Breast epithelium (tissue), 4 donors: ENCODE data around the gene GNRH2. TPM values are rescaled to one million over a fixed set of nuclear protein-coding genes. Genes with fewer than 3 reads are reported as not detected.
"Not testable (repeated sequence)": the region's sequence is repeated elsewhere in the genome, so short reads cannot be mapped to it uniquely, and the experiment has no call there.

ENCODE experiments used
- DNase-seq, 2 donors: peaks; one replicate each; pipeline ENCODE4 v3.0.0-alpha.2; 2019; ENCODE audit warnings: low spot score in 2 of 2
- H3K27ac ChIP-seq, 2 donors: fragments of 200-600 bp; sonication (generic) in 1 of 2; one replicate each; pipeline ENCODE4 v1.5.1; 2016 to 2019; ENCODE audit warnings: mild to moderate bottlenecking in 1 of 2
- H3K27me3 ChIP-seq, 2 donors: fragments of 200-600 bp; sonication (generic) in 1 of 2; one replicate each; pipeline versions ENCODE4 v1.5.1 to v1.6.0; 2017 to 2019; ENCODE audit warnings: control low read depth in 1 of 2, mild to moderate bottlenecking in 1 of 2
- H3K36me3 ChIP-seq: fragments of 200-600 bp; one replicate; pipeline ENCODE4 v1.5.1; 2019
- H3K4me1 ChIP-seq, 2 donors: fragments of 200-600 bp; sonication (generic); one replicate each; pipeline ENCODE4 v1.5.1; 2016 to 2019; ENCODE audit warnings: control low read depth in 1 of 2
- H3K4me3 ChIP-seq, 3 donors: fragments of 200-600 bp; sonication (generic); 1 replicate in 2 of 3; 2 replicates in 1 of 3; pipeline ENCODE4 v1.5.1; 2016 to 2019; ENCODE audit warnings: mild to moderate bottlenecking in 3 of 3, moderate library complexity in 2 of 3
- H3K9me3 ChIP-seq, 2 donors: fragments of 200-600 bp; sonication (generic) in 1 of 2; one replicate each; pipeline ENCODE4 v1.5.1; 2016 to 2019; ENCODE audit warnings: control low read depth in 1 of 2
- CTCF ChIP-seq, 3 donors: fragments of 450-650 bp; IDR thresholded peaks; one replicate each; pipeline ENCODE4 v1.5.1; 2016 to 2017; ENCODE audit warnings: antibody characterized with exemption in 3 of 3, mild to moderate bottlenecking in 3 of 3, moderate library complexity in 3 of 3
- POLR2A ChIP-seq: fragments of 450-650 bp; IDR thresholded peaks from one replicate; pipeline ENCODE4 v1.6.1; 2016; ENCODE audit warnings: antibody characterized with exemption, mild to moderate bottlenecking, moderate library complexity
- POLR2AphosphoS5 ChIP-seq, 3 donors: sonication (generic); formaldehyde crosslinking; IDR thresholded peaks; one replicate each; pipeline ENCODE4 v1.6.1; 2017; ENCODE audit warnings: antibody characterized with exemption in 3 of 3
- intact Hi-C: fragments of 100-400 bp; cut with DNase I; formaldehyde crosslinking; loops from one replicate; pipeline ENCODE4 v1.15.1; 2023; ENCODE audit warnings: low total_unique reads
- total RNA-seq, 3 donors: library from RNA; depleted of rRNA; stranded (reverse); fragments of >200 nt; gene quantifications; one replicate each; pipeline ENCODE4 v1.1.0, GENCODE V29; 2016

Gene GNRH2
- total RNA-seq, 3 donors from 2014 or later = not detected

GRCh38 chr20:3021327-3021726, 22.1 kb upstream of the GNRH2 start:
- Histone ChIP-seq H3K27me3 (no peaks in the 10 kb centered on the region), H3K4me1 (no peaks in the 10 kb centered on the region), H3K27ac (no peak overlapping the region), H3K9me3 (no peaks in the 10 kb centered on the region), H3K36me3 (peaks cover 14% of the 10 kb centered on the region), H3K4me3 (no peak overlapping the region)
- TF ChIP-seq POLR2A (no peak), POLR2AphosphoS5 (IDR thresholded peaks at IDR 0.05) (no peak), CTCF (IDR thresholded peaks at IDR 0.05) (no peak)
- intact Hi-C loops = no loop called here
- no peak for DNase-seq

GRCh38 chr20:3021777-3022176, 21.6 kb upstream of the GNRH2 start:
- H3K27ac ChIP-seq = no peak overlapping the region
- H3K4me3 ChIP-seq = no peak overlapping the region
- H3K27me3 ChIP-seq = no peaks in the 10 kb centered on the region
- intact Hi-C loops = no loop called here
- no peak for TF ChIP-seq CTCF (IDR thresholded peaks at IDR 0.05)
- TF ChIP-seq POLR2A = no peak
- TF ChIP-seq POLR2AphosphoS5 (IDR thresholded peaks at IDR 0.05) = no peak
- no peaks in the 10 kb centered on the region for H3K4me1 ChIP-seq
- peaks cover 16% of the 10 kb centered on the region for H3K36me3 ChIP-seq
- H3K9me3 ChIP-seq = no peaks in the 10 kb centered on the region
- no peak for DNase-seq

GRCh38 chr20:3022559-3023490, 20.6 kb upstream of the GNRH2 start:
- H3K27ac ChIP-seq, H3K4me3 ChIP-seq, intact Hi-C loops, H3K9me3 ChIP-seq, H3K4me1 ChIP-seq, DNase-seq, H3K27me3 ChIP-seq: not testable (repeated sequence)
- H3K36me3 ChIP-seq = peaks cover 23% of the 10 kb centered on the region

GRCh38 chr20:3027987-3028386, 15.4 kb upstream of the GNRH2 start:
- Histone ChIP-seq H3K4me1 (no peaks in the 10 kb centered on the region), H3K9me3 (no peaks in the 10 kb centered on the region), H3K27ac (no peak overlapping the region), H3K27me3 (no peaks in the 10 kb centered on the region), H3K4me3 (no peak overlapping the region), H3K36me3 (peaks cover 15% of the 10 kb centered on the region)
- intact Hi-C loops = no loop called here
- TF ChIP-seq POLR2AphosphoS5 (IDR thresholded peaks at IDR 0.05) (no peak), POLR2A (no peak), CTCF (IDR thresholded peaks at IDR 0.05) (no peak)
- no peak for DNase-seq

GRCh38 chr20:3031524-3032147, 11.8 kb upstream of the GNRH2 start:
- DNase-seq = no peak
- H3K27ac ChIP-seq = no peak overlapping the region
- H3K4me1 ChIP-seq = no peaks in the 10 kb centered on the region
- H3K9me3 ChIP-seq = no peaks in the 10 kb centered on the region
- no peaks in the 10 kb centered on the region for H3K27me3 ChIP-seq
- H3K4me3 ChIP-seq = no peak overlapping the region
- peaks cover 8% of the 10 kb centered on the region for H3K36me3 ChIP-seq
- TF ChIP-seq POLR2A = no peak
- no peak for TF ChIP-seq CTCF (IDR thresholded peaks at IDR 0.05)
- no peak for TF ChIP-seq POLR2AphosphoS5 (IDR thresholded peaks at IDR 0.05)
- intact Hi-C loops = no loop called here
